SK-N-SH (cell line): ENCODE results near the gene PLXND1. TPM values are rescaled to one million over a fixed set of nuclear protein-coding genes. Genes with fewer than 3 reads are reported as not detected.

ENCODE experiments used
- CTCF ChIA-PET: fragments of 300-600, 350-600 bp; formaldehyde crosslinking; extraction: SDS; loops from one replicate; lab custom pipeline; 2021; lab: Yijun Ruan, JAX
- POLR2A ChIA-PET: fragments of 350-600 bp; sonication (Branson Sonifier 250); formaldehyde crosslinking; extraction: SDS; loops from one replicate; lab custom pipeline; 2020; ENCODE audit warnings: antibody characterized with exemption, inconsistent platforms; lab: Yijun Ruan, JAX
- DNase-seq: peaks from one replicate; pipeline ENCODE4 v3.0.0; 2012
- H2AFZ ChIP-seq: fragments of 200-600 bp; sonication (generic); 2 replicates; pipeline ENCODE4 v1.8.1; 2016; ENCODE audit warnings: antibody characterized with exemption, mild to moderate bottlenecking, low read depth
- H3F3A ChIP-seq: fragments of 200-600 bp; sonication (generic); replicated peaks from 2 replicates; pipeline ENCODE3; 2016; ENCODE audit warnings: antibody characterized with exemption, mild to moderate bottlenecking; ENCODE audit not compliant: insufficient read depth
- H3K27ac ChIP-seq, 2 experiments: fragments of 200-500 bp in 1 of 2; fragments of 200-600 bp in 1 of 2; sonication (Bioruptor generic) in 1 of 2; sonication (generic), shearing (Covaris generic) in 1 of 2; 2 replicates each; pipeline versions ENCODE4 v1.5.1 to v1.6.1; 2014 to 2016; ENCODE audit warnings: low read depth in 2 of 2, inconsistent platforms in 1 of 2, low read length in 1 of 2, mild to moderate bottlenecking in 1 of 2, mixed read lengths in 1 of 2
- H3K27me3 ChIP-seq: fragments of 200-600 bp; sonication (generic), shearing (Covaris generic); 2 replicates; pipeline ENCODE4 v1.6.1; 2016; ENCODE audit warnings: mixed run types; ENCODE audit not compliant: insufficient read depth
- H3K36me3 ChIP-seq, 2 experiments: fragments of 200-500 bp in 1 of 2; fragments of 200-600 bp in 1 of 2; sonication (Bioruptor generic) in 1 of 2; sonication (generic) in 1 of 2; replicated peaks in 1 of 2; 2 replicates each; pipeline versions ENCODE3 to v1.5.1; 2014 to 2016; ENCODE audit warnings: low read length in 1 of 2, mild to moderate bottlenecking in 1 of 2; ENCODE audit not compliant: insufficient read depth in 2 of 2, control insufficient read depth in 1 of 2
- H3K4me1 ChIP-seq, 2 experiments: fragments of 200-500 bp in 1 of 2; fragments of 200-600 bp in 1 of 2; sonication (Bioruptor generic) in 1 of 2; sonication (generic), shearing (Covaris generic) in 1 of 2; 2 replicates each; pipeline versions ENCODE4 v1.5.1 to v1.6.1; 2014 to 2016; ENCODE audit warnings: low read depth in 1 of 2, low read length in 1 of 2, mixed run types in 1 of 2; ENCODE audit not compliant: insufficient read depth in 2 of 2, control insufficient read depth in 1 of 2
- H3K4me2 ChIP-seq: fragments of 200-600 bp; sonication (generic), shearing (Covaris generic); 2 replicates; pipeline ENCODE4 v1.6.1; 2017; ENCODE audit warnings: mixed run types
- H3K4me3 ChIP-seq, 2 experiments: fragments of 200-500 bp in 1 of 2; fragments of 200-600 bp in 1 of 2; sonication (Bioruptor generic) in 1 of 2; sonication (generic), shearing (Covaris generic) in 1 of 2; 2 replicates each; pipeline versions ENCODE4 v1.5.1 to v1.8.1; 2014 to 2016; ENCODE audit warnings: low read depth in 2 of 2, inconsistent platforms in 1 of 2, low read length in 1 of 2, mild to moderate bottlenecking in 1 of 2, mixed read lengths in 1 of 2, moderate library complexity in 1 of 2
- H3K79me2 ChIP-seq: fragments of 200-600 bp; sonication (generic); 2 replicates; pipeline ENCODE4 v1.8.1; 2017; ENCODE audit warnings: mild to moderate bottlenecking; ENCODE audit not compliant: insufficient read depth
- H3K9ac ChIP-seq: fragments of 200-600 bp; sonication (generic); 2 replicates; pipeline ENCODE4 v1.6.1; 2017; ENCODE audit warnings: mixed run types
- H3K9me2 ChIP-seq: fragments of 200-600 bp; sonication (generic); 2 replicates; pipeline ENCODE4 v1.6.1; 2017; ENCODE audit warnings: mixed run types
- H3K9me3 ChIP-seq: fragments of 200-600 bp; sonication (generic); 2 replicates; pipeline ENCODE4 v1.6.1; 2017; ENCODE audit warnings: mixed run types, mild to moderate bottlenecking, moderate library complexity
- H4K20me1 ChIP-seq: fragments of 200-600 bp; sonication (generic); 2 replicates; pipeline ENCODE4 v1.6.1; 2017; ENCODE audit warnings: mild to moderate bottlenecking, mixed run types; ENCODE audit not compliant: insufficient read depth
- CHD2 ChIP-seq: fragments of 150-350 bp; IDR thresholded peaks from 2 replicates; pipeline ENCODE4 v1.6.1; 2018; ENCODE audit warnings: low read length; ENCODE audit not compliant: partially characterized antibody
- ELF1 ChIP-seq: IDR thresholded peaks from 2 replicates; pipeline ENCODE4 v1.4.0; 2012
- EP300 ChIP-seq, 2 experiments: IDR thresholded peaks; 2 replicates each; pipeline versions ENCODE4 v1.4.0 to v1.6.1; 2012; ENCODE audit warnings: borderline replicate concordance in 1 of 2, low read depth in 1 of 2, low read length in 1 of 2
- EZH2phosphoT487 ChIP-seq: fragments of 200-600 bp; sonication (generic); IDR thresholded peaks from 2 replicates; pipeline ENCODE4 v1.6.1; 2017; ENCODE audit warnings: low read depth, mixed run types, mild to moderate bottlenecking, antibody characterized with exemption, moderate library complexity, borderline replicate concordance
- FOXJ3 ChIP-seq: sonication (generic); formaldehyde crosslinking; IDR thresholded peaks from 2 replicates; pipeline ENCODE4 v1.5.1; 2020; ENCODE audit warnings: mild to moderate bottlenecking, missing genetic modification reagents
- GABPA ChIP-seq: IDR thresholded peaks from 2 replicates; pipeline ENCODE4 v1.4.0; 2012; ENCODE audit warnings: low read depth, mild to moderate bottlenecking
- IRF3 ChIP-seq: fragments of 150-350 bp; IDR thresholded peaks from 2 replicates; pipeline ENCODE4 v1.6.1; 2016; ENCODE audit warnings: mild to moderate bottlenecking, low read depth, low read length
- MAX ChIP-seq: IDR thresholded peaks from 2 replicates; pipeline ENCODE4 v1.4.0; 2012; ENCODE audit warnings: low read depth
- MEF2A ChIP-seq: IDR thresholded peaks from 2 replicates; pipeline ENCODE4 v1.4.0; 2012; ENCODE audit warnings: low read depth, borderline replicate concordance
- NRF1 ChIP-seq: IDR thresholded peaks from 2 replicates; pipeline ENCODE4 v1.6.1; 2012; ENCODE audit warnings: low read depth, mild to moderate bottlenecking, low read length
- POLR2AphosphoS5 ChIP-seq: IDR thresholded peaks from 2 replicates; pipeline ENCODE4 v1.6.1; 2012; ENCODE audit warnings: low read depth, low read length
- RCOR1 ChIP-seq: fragments of 150-350 bp; IDR thresholded peaks from 2 replicates; pipeline ENCODE4 v1.6.1; 2017; ENCODE audit warnings: antibody characterized with exemption, low read length
- RXRA ChIP-seq: IDR thresholded peaks from 2 replicates; pipeline ENCODE4 v1.4.0; 2012; ENCODE audit warnings: low read depth, mild to moderate bottlenecking, borderline replicate concordance
- USF1 ChIP-seq: IDR thresholded peaks from 2 replicates; pipeline ENCODE4 v1.4.0; 2012; ENCODE audit warnings: low read depth, borderline replicate concordance
- YY1 ChIP-seq: IDR thresholded peaks from 2 replicates; pipeline ENCODE4 v1.4.0; 2012; ENCODE audit warnings: low read depth, mild to moderate bottlenecking
- ZBTB33 ChIP-seq: IDR thresholded peaks from 2 replicates; pipeline ENCODE4 v1.4.0; 2012; ENCODE audit warnings: low read depth, borderline replicate concordance
- WGBS: methylation state at CpG from one replicate; pipeline ENCODE4 v1.1.6; 2017; ENCODE audit warnings: low lambda C conversion rate; 5-methylcytosine and 5-hydroxymethylcytosine counted together
- polyA plus RNA-seq, 3 experiments: library from polyadenylated mRNA; depleted of rRNA; stranded (reverse); fragments of >200 nt; gene quantifications; 2 replicates each; pipeline ENCODE4 v1.2.3, GENCODE V29; 2012
- TF ChIP-seq, protein P1 (sequence below): fragments of 200-600 bp; sonication (generic); IDR thresholded peaks from 2 replicates; pipeline ENCODE4 v1.6.1; 2017; ENCODE audit warnings: antibody characterized with exemption, mild to moderate bottlenecking, moderate library complexity
- TF ChIP-seq, protein P2 (sequence below): fragments of 150-350 bp; IDR thresholded peaks from 2 replicates; pipeline ENCODE4 v1.6.1; 2017; ENCODE audit warnings: antibody characterized with exemption, low read length, low read depth, borderline replicate concordance
- TF ChIP-seq, protein P3 (sequence below): IDR thresholded peaks from 2 replicates; pipeline ENCODE4 v1.6.1; 2012; ENCODE audit warnings: mild to moderate bottlenecking, low read depth, low read length, moderate library complexity

The PLXND1 gene
- polyA plus RNA-seq, 1 of the 3 experiments (the other 2 are of a cell fraction), result 53.5 TPM

DNA sequence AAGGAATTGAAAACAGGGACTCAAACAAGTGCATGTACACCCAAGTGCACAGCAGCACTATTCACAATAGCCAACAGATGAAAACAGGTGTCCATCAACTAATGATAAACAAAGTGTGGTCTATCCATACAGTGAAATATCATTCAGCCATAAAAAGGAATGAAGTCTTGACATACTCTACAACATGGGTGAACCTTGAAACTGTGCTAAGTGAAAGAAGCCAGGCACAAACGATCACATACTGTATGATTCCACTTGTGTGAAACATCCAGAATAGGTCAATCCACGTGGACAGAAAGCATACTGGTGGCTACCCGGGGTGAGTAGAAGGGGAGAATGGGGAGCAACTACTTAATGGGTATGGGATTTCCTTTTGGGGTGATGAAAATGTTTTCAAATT, 29.6 kb upstream of the PLXND1 start:
- no peaks in the 10 kb centered on the region for H3K9me2 ChIP-seq
- no peak overlapping the region for H3K9ac ChIP-seq
- no peak overlapping the region for H3K4me2 ChIP-seq
- no peak overlapping the region for H3K27ac ChIP-seq
- DNase-seq, result no peak
- ChIA-PET POLR2A (no interaction called here), CTCF (no interaction called here)
- H3K9me3 ChIP-seq, result no peaks in the 10 kb centered on the region
- no peaks in the 10 kb centered on the region for H3K79me2 ChIP-seq
- no peaks in the 10 kb centered on the region for H3K4me1 ChIP-seq
- 67% methylated on average over 3 of the region's 3 CpGs for WGBS
- no peaks in the 10 kb centered on the region for H3F3A ChIP-seq
- no peaks in the 10 kb centered on the region for H3K27me3 ChIP-seq
- H4K20me1 ChIP-seq, result no peaks in the 10 kb centered on the region
- H2AFZ ChIP-seq, result no peak overlapping the region
- H3K36me3 ChIP-seq, result no peaks in the 10 kb centered on the region
- no peak overlapping the region for H3K4me3 ChIP-seq
- TF ChIP-seq POLR2AphosphoS5 (no peak), IRF3 (no peak), ELF1 (no peak), NRF1 (no peak), CHD2 (no peak), MAX (no peak), FOXJ3 (CRISPR knock-in tag) (no peak), RCOR1 (no peak), RXRA (no peak), MEF2A (no peak), USF1 (no peak), EZH2phosphoT487 (no peak), YY1 (no peak), GABPA (no peak), ZBTB33 (no peak), EP300 (IDR thresholded peaks at IDR 0.05; ENCODE audit: borderline replicate concordance in 1 of 2, low read depth in 1 of 2, low read length in 1 of 2) (no peak)
- TF ChIP-seq, protein P1, sequence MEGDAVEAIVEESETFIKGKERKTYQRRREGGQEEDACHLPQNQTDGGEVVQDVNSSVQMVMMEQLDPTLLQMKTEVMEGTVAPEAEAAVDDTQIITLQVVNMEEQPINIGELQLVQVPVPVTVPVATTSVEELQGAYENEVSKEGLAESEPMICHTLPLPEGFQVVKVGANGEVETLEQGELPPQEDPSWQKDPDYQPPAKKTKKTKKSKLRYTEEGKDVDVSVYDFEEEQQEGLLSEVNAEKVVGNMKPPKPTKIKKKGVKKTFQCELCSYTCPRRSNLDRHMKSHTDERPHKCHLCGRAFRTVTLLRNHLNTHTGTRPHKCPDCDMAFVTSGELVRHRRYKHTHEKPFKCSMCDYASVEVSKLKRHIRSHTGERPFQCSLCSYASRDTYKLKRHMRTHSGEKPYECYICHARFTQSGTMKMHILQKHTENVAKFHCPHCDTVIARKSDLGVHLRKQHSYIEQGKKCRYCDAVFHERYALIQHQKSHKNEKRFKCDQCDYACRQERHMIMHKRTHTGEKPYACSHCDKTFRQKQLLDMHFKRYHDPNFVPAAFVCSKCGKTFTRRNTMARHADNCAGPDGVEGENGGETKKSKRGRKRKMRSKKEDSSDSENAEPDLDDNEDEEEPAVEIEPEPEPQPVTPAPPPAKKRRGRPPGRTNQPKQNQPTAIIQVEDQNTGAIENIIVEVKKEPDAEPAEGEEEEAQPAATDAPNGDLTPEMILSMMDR, result no peak
- TF ChIP-seq, protein P2, sequence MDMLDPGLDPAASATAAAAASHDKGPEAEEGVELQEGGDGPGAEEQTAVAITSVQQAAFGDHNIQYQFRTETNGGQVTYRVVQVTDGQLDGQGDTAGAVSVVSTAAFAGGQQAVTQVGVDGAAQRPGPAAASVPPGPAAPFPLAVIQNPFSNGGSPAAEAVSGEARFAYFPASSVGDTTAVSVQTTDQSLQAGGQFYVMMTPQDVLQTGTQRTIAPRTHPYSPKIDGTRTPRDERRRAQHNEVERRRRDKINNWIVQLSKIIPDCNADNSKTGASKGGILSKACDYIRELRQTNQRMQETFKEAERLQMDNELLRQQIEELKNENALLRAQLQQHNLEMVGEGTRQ, result no peak
- TF ChIP-seq, protein P3, sequence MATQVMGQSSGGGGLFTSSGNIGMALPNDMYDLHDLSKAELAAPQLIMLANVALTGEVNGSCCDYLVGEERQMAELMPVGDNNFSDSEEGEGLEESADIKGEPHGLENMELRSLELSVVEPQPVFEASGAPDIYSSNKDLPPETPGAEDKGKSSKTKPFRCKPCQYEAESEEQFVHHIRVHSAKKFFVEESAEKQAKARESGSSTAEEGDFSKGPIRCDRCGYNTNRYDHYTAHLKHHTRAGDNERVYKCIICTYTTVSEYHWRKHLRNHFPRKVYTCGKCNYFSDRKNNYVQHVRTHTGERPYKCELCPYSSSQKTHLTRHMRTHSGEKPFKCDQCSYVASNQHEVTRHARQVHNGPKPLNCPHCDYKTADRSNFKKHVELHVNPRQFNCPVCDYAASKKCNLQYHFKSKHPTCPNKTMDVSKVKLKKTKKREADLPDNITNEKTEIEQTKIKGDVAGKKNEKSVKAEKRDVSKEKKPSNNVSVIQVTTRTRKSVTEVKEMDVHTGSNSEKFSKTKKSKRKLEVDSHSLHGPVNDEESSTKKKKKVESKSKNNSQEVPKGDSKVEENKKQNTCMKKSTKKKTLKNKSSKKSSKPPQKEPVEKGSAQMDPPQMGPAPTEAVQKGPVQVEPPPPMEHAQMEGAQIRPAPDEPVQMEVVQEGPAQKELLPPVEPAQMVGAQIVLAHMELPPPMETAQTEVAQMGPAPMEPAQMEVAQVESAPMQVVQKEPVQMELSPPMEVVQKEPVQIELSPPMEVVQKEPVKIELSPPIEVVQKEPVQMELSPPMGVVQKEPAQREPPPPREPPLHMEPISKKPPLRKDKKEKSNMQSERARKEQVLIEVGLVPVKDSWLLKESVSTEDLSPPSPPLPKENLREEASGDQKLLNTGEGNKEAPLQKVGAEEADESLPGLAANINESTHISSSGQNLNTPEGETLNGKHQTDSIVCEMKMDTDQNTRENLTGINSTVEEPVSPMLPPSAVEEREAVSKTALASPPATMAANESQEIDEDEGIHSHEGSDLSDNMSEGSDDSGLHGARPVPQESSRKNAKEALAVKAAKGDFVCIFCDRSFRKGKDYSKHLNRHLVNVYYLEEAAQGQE, result no peak
